Activated T-cell treated with anti-CD3 and anti-CD28 coated beads for 1 hour (primary cell): ENCODE results near the gene DMRTB1.

Source experiments
- DNase-seq: peaks from one replicate; pipeline ENCODE4 v3.0.0-alpha.2; 2020; ENCODE audit warnings: low read depth

Gene DMRTB1

GRCh38 chr1:53485478-53486394, 26.5 kb downstream of the DMRTB1 start:
- DNase-seq = peak; percentile 47

- no peak for DNase-seq
Measured at GRCh38 chr1:53486395-53487026, 27.3 kb downstream of the DMRTB1 start.

- DNase-seq = no peak
Measured at GRCh38 chr1:53490351-53490750, 31.2 kb downstream of the DMRTB1 start.

GRCh38 chr1:53495633-53496345, 36.6 kb downstream of the DMRTB1 start:
- DNase-seq = no peak

- DNase-seq = no peak
Measured at GRCh38 chr1:53498555-53499131, 39.4 kb downstream of the DMRTB1 start.

GRCh38 chr1:53499257-53500203, 40.3 kb downstream of the DMRTB1 start:
- DNase-seq = no peak

GRCh38 chr1:53500204-53501064, 41.2 kb downstream of the DMRTB1 start:
- DNase-seq = no peak

GRCh38 chr1:53501065-53502005, 42.1 kb downstream of the DMRTB1 start:
- no peak for DNase-seq

- DNase-seq = no peak
Measured at GRCh38 chr1:53502641-53503432, 43.6 kb downstream of the DMRTB1 start.

- no peak for DNase-seq
Measured at GRCh38 chr1:53503433-53504217, 44.4 kb downstream of the DMRTB1 start.

- DNase-seq = no peak
Measured at GRCh38 chr1:53504901-53505300, 45.7 kb downstream of the DMRTB1 start.

GRCh38 chr1:53505401-53505800, 46.2 kb downstream of the DMRTB1 start:
- no peak for DNase-seq

- DNase-seq = no peak
Measured at GRCh38 chr1:53505891-53506290, 46.7 kb downstream of the DMRTB1 start.

- no peak for DNase-seq
Measured at GRCh38 chr1:53506355-53507050, 47.3 kb downstream of the DMRTB1 start.

GRCh38 chr1:53507116-53507820, 48.1 kb downstream of the DMRTB1 start:
- DNase-seq = no peak
